ENCODE data around the gene CRAMP1. TPM values are rescaled to one million over a fixed set of nuclear protein-coding genes. Genes with fewer than 3 reads are reported as not detected.

Gene CRAMP1
- total RNA-seq, 1 donor from 2014 or later: 8.4 TPM

DNA sequence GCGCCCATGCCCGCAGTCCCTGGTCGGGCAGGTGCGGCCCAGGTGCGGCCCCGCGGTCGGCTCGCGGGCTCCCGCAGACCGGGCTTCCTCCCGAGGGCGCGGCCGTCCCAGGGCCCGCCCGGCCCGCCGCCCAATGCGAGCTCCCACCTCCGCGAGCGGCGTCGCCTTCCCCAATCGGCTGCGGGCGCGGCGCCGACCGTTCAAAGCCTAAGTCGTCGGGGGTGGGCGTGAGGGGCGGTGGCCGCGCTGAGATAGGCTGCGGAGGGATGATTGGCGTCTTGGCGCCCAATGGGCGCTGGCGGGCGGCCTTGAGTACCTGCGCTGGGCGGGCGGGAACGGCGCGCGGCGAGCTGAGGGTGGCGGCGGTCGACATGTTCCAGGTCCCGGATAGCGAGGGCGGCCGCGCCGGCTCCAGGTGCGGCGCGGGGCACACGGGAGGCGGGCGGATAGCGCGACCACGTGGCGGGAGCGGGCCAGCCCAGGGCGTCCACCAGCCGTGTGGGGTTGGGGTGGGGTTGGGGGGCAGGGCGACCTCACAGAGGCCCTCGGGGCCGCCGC, 65.9 kb downstream of the CRAMP1 start, which contains the start of gene JPT2:
TSS of gene JPT2 (plus strand) at position 338 of the 558 bp plus-strand sequence. CDS start at position 372, 34 bp downstream.
- DNase-seq (ENCODE audit: low read depth): peak; percentile 96

DNA sequence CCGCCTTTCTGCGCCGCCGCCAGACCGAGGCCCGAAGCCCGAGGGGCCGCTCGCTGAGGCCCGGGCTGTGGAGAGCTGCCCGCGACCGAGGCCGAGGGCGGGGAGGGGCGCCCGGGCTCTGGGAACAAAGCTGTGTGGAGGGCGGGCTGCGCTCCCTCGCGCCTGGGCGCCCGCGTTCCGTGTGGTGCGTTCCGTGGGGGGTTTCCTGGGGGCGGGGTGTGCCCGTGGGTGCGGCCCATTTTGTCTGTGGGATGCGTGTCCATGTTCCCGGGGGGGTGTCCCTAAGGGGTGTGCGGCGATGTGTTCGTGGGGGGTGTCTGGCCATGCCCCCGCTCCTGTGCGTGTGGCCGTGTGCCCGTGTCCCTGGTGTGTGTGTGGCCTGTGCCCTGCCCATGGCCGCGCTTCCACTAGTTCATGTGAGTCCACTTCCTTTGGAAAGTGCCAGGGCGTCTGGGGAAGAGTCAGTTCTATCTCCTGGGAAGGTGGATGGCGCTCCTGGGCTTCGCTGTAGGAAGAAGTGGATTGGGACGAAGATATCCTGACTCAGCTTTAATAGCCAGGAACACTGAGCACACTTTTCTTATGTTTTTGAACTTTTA, 66.4 kb downstream of the CRAMP1 start:
- peak; percentile 40 for DNase-seq (ENCODE audit: low read depth)

- no peak for DNase-seq (ENCODE audit: low read depth)
Observed at GRCh38 chr16:1680361-1680760, 68.2 kb downstream of the CRAMP1 start.

GRCh38 chr16:1681032-1681431, 68.9 kb downstream of the CRAMP1 start:
- no peak for DNase-seq (ENCODE audit: low read depth)

DNA sequence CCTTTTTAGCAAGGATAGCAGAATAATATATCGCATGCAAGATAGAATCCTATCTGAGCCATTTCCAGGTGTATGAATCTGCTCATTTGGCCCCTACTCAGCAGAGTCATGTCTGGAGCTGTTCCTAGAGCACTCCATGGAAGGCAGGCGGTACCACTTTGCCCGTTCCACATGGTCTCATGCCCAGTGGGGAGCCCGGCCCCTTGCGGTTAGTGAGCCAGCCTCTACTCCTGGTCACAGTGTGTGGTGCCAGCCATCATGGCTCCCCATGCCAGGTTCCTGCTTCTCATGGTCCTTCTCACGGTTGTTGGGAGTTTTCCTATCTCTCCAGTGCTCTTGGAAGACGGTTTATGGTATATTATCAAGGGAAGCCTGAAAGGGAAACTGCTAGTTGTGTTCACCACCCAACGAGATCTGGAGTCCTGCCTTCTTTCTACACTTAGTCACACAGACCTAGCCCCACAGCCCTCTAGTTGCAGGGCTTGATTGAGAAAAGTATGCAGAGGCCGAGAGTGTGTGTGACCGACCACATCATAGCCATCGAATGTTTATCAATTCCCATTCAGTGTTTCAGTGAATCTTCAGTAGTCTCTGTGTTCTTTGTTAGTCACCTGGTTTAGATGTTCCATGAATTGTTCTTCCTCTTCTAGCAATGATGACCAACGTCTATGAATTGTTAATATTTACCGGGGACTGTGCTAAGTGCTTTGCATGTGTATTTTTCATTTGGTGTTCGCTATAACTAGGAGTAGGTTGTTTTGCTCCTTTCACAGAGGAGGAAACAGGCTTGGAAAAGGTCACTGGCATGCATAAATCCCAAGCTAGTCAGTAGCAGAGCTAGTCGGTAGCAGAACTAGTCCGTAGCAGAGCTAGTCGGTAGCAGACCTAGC, 75.5 kb downstream of the CRAMP1 start:
- no peak for DNase-seq (ENCODE audit: low read depth)

DNA sequence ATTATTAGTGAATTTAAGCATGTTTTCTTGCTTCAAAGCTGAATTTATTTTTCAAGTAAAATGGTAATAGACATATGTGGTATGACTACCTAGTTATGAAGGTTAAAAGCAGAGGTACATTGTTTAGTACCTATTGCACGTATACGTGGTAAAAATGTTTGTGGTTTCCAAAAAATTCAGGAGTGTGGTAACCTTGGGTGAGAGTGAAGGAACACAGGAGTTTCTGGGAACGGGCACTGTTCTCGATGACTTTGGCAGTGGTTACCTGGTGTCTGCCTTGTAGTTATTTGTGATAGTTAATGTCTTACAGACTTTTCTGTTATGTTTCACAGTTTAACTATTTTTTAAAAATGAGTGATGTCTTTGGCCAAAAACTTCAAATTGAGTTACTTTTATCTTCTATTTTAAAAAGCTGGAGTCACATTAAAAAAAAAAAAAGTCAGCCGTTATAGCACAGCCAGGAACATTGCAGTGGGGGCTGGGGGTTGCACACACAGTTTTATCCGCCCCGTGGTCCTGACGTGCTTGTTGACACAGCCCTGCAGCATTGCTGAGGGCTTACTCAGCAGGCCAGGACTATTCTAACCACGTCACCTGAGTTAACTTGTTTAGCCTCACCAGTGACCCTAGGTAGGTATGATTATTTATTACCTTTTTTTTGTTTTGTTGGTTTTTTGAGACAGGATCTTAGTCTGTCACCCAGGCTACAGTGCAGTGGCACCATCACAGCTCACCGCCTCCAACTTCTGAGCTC, 76.8 kb downstream of the CRAMP1 start:
- no peak for DNase-seq (ENCODE audit: low read depth)

GRCh38 chr16:1689853-1690252, 77.7 kb downstream of the CRAMP1 start:
- no peak for DNase-seq (ENCODE audit: low read depth)

DNA sequence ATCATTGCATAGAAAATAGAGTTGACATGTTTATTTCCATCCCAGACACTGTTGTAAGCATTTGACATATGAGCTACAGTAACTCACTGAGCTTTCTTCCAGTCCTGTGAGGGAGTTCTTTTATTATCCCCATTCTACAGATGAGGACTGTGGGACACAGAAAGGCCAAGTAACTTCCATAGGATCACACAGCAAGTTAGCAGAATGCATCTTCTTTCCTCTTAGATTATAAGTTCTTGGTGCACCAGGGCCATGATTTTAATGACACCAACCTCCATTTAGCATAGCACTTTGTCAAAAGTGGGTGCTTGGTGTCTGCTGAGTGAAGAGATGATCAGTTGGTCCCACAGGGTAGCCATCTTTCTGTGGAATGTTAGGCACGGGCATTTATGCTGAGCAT, 78.7 kb downstream of the CRAMP1 start:
- no peak for DNase-seq (ENCODE audit: low read depth)

DNA sequence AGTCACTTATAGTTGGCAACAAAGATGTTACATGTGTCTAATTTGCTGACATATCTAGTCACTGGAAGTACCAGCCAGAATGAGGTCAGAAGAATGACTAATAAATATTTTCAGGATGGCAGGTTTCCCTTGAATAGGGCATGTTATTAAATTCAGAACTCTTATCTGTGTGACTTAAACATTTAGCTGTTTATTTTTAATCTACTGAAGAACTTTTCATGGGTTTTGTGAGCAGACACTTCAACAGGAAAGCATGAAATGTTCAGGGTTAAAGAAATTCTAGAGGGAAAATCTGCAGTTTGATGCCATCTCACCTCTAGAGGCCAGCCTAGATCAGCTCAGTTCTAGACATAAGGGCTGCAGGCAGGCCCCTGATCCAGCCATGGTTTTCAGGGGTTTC, 79.1 kb downstream of the CRAMP1 start:
- no peak for DNase-seq (ENCODE audit: low read depth)

- no peak for DNase-seq (ENCODE audit: low read depth)
Observed at GRCh38 chr16:1691956-1692355, 79.8 kb downstream of the CRAMP1 start.

DNA sequence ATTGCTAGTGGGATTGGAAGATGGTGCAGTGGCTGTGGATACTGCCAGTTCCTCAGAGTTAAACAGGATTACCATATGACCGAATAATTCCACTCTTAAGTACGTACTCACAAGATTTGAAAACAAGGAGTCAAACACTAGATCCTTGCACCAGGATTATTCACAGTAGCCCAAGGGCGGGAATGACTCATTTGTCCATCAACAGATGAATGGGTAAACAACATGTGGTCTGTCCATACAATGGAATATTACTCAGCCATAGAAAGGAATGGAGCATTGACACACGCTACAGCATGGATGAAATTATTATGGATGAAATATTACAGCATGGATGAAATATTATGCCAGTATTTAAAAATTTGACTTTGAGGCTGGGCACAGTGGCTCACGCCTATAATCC, 84.7 kb downstream of the CRAMP1 start:
- DNase-seq (ENCODE audit: low read depth): no peak

DNA sequence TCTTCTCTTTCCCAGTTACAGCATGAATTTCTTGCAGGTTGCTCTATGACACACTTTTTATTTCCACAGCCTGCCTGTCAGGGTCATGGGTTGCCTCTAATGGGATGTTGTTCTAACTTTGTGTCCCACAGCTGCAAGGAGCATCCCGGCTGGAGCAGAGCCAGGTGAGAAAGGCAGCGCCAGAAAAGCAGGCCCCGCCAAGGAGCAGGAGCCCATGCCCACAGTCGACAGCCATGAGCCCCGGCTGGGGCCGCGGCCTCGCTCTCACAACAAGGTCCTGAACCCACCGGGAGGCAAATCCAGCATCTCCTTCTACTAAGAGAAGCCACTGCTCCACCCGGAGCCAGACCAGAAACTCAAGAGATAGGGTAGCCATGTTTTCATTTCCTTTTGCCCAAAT, 86.5 kb downstream of the CRAMP1 start:
- no peak for DNase-seq (ENCODE audit: low read depth)

- DNase-seq (ENCODE audit: low read depth): no peak
Observed at GRCh38 chr16:1700246-1700645, 88.1 kb downstream of the CRAMP1 start.

DNA sequence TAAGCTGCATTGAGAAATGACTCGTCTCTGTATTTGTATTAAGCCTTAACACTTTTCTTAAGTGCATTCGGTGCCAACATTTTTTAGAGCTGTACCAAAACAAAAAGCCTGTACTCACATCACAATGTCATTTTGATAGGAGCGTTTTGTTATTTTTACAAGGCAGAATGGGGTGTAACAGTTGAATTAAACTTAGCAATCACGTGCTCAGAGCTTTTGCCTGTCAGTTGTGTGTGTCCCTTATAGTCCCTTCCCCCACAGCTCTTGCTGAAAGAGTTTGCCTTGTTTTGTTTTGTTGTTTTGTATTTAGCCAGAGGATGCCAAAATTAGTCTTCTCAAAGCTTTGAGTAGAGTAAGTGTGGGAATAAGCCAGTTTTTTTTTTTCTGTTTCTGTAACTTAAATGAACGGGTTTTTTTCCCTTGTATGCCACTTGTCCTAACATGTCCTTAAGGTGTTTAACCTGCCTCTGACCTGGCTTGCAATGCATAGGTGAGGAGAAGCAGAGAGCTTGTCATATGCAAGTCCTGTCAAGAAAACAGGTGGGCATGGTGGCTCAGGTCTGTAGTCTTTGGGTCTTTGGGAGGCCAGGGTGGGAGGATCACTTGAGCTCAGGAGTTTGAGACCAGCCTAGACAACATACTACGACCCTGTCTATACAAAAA, 89.2 kb downstream of the CRAMP1 start:
- DNase-seq (ENCODE audit: low read depth): no peak

- peak; percentile 62 for DNase-seq (ENCODE audit: low read depth)
Observed at GRCh38 chr16:1705324-1705687, 93.1 kb downstream of the CRAMP1 start.

GRCh38 chr16:1705688-1706385, 93.7 kb downstream of the CRAMP1 start, which contains the start of gene MAPK8IP3:
Gene MAPK8IP3 (plus strand): TSS chr16:1706195. CDS start chr16:1706340, 145 bp downstream.
- DNase-seq (ENCODE audit: low read depth): peak; percentile 92

GRCh38 chr16:1706386-1707192, 94.4 kb downstream of the CRAMP1 start:
- peak; percentile 39 for DNase-seq (ENCODE audit: low read depth)

DNA sequence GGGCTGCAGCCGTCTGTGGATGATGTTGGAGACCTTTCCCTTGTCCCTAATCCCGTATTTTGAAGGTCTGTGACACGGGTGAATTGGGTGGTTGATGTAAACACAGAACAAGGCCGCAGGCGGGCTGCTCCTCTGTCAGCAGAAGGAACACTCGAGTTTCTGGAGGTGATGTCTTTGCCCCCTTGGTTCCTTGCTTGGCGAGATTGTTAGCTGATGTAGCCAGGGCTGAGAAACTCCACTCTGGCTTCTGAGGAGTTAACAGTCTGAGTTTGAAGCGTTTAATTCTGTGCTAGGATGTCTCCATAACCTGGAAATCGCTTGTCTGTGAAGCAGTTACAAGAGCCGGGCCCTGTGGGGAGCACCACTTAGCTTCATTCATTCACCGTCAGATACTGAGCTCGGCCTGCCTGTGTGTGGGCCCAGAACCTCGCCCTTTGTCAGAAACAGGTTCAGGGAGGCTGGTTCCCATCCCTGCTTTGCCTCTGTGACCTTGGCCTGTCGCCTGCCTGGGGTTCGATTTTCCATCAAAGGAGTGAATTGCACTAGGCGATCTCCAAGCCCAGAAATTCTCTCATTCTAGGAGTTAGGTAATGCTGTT, 95.1 kb downstream of the CRAMP1 start:
- DNase-seq (ENCODE audit: low read depth): peak; percentile 44

All from myocyte (in vitro differentiated cells).